ENCODE data around the gene HDAC5. TPM values are rescaled to one million over a fixed set of nuclear protein-coding genes. Genes with fewer than 3 reads are reported as not detected.
A peak's percentile ranks its signal among the peaks of the same experiment; 100 is the strongest.
"Not testable (repeated sequence)": the region's sequence is repeated elsewhere in the genome, so short reads cannot be mapped to it uniquely, and the experiment has no call there.

The HDAC5 gene
- total RNA-seq, 1 donor from 2014 or later = 185 TPM

DNA sequence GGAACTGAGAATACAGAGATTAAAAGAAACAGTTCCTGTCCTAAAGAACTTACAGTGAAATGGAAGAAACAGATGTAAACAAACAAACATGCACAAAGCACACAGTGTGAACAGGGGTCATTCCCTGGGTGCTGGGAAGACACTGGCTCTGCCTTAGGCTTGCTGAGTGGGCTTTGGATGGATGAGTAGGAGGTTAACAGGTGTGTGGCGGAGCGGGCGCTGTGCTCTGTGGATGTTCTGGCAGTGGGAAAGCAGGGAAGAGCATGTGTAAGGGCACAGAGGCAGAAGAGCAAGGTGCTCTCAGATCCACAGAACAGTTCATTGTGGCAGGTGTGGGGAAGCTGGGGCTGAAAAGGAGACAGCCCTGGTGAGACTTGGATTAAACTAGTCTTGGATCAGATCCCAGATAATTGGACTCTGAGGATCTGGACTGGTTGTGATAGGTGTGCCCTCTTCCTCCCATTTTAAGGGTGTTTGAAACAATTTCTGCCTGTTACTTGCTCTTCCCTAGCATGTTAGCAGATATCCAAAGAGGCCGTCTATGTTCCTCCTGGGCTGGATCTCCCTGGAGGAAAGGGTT lies 26.4 kb upstream of the HDAC5 start:
- Mint-ChIP-seq H3K27ac (ENCODE audit: unreplicated experiment) (no peak overlapping the region), H3K4me3 (ENCODE audit: unreplicated experiment) (no peak overlapping the region), H3K27me3 (ENCODE audit: unreplicated experiment) (peaks cover 1% of the 10 kb centered on the region), H3K4me1 (ENCODE audit: low read depth, unreplicated experiment) (peaks cover 2% of the 10 kb centered on the region), H3K36me3 (ENCODE audit: unreplicated experiment) (no peaks in the 10 kb centered on the region), H3K9me3 (ENCODE audit: unreplicated experiment) (no peaks in the 10 kb centered on the region)
- TF ChIP-seq, protein P1, sequence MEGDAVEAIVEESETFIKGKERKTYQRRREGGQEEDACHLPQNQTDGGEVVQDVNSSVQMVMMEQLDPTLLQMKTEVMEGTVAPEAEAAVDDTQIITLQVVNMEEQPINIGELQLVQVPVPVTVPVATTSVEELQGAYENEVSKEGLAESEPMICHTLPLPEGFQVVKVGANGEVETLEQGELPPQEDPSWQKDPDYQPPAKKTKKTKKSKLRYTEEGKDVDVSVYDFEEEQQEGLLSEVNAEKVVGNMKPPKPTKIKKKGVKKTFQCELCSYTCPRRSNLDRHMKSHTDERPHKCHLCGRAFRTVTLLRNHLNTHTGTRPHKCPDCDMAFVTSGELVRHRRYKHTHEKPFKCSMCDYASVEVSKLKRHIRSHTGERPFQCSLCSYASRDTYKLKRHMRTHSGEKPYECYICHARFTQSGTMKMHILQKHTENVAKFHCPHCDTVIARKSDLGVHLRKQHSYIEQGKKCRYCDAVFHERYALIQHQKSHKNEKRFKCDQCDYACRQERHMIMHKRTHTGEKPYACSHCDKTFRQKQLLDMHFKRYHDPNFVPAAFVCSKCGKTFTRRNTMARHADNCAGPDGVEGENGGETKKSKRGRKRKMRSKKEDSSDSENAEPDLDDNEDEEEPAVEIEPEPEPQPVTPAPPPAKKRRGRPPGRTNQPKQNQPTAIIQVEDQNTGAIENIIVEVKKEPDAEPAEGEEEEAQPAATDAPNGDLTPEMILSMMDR (IDR thresholded peaks at IDR 0.05; ENCODE audit: partially characterized antibody, unreplicated experiment) = no peak
- DNase-seq = no peak

DNA sequence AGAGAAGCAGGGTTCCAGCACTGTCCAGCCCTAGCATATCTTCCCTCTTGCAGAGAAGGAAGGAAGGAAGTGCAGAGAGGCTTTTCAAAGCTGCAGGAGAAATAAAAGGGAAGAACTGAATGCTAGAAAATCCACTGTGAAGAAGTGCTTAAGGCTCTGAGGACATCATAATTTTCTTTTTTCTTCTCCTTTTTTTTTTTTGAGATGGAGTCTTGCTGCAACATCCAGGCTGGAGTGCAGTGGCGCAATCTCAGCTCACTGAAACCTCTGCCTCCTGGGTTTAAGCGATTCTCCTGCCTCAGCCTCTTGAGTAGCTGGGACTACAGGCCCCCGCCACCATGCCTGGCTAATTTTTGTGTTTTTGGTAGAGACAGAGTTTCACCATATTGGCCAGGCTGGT lies 25.6 kb upstream of the HDAC5 start:
- not testable (repeated sequence) for H3K4me3 Mint-ChIP-seq (ENCODE audit: unreplicated experiment); H3K9me3 Mint-ChIP-seq (ENCODE audit: unreplicated experiment); H3K36me3 Mint-ChIP-seq (ENCODE audit: unreplicated experiment); DNase-seq; H3K27ac Mint-ChIP-seq (ENCODE audit: unreplicated experiment); H3K4me1 Mint-ChIP-seq (ENCODE audit: low read depth, unreplicated experiment); H3K27me3 Mint-ChIP-seq (ENCODE audit: unreplicated experiment)

DNA sequence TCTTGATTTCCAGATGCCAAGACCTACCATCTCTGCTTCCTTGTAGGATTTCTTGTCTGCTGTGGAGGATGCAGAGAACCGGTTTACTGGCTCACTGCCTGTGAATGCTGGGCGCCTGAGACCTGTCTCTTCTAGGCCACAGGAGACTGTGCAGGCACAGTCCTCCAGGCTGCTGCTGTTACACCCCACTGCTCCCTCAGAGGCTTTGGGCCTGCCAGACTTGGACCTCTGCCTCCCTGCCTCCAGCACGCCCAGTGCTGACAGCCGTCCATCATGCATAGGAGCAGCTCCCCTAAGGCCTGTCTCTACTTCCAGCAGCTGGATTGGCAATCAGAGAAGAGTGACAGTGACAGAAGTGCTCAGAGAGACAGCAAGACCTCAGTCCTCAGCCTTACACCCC lies 24.4 kb upstream of the HDAC5 start:
- DNase-seq = no peak
- Mint-ChIP-seq H3K36me3 (ENCODE audit: unreplicated experiment) (no peaks in the 10 kb centered on the region), H3K9me3 (ENCODE audit: unreplicated experiment) (no peaks in the 10 kb centered on the region), H3K27ac (ENCODE audit: unreplicated experiment) (no peak overlapping the region), H3K4me1 (ENCODE audit: low read depth, unreplicated experiment) (peaks cover 2% of the 10 kb centered on the region), H3K27me3 (ENCODE audit: unreplicated experiment) (peaks cover 1% of the 10 kb centered on the region), H3K4me3 (ENCODE audit: unreplicated experiment) (no peak overlapping the region)
- TF ChIP-seq, protein P1 (IDR thresholded peaks at IDR 0.05; ENCODE audit: partially characterized antibody, unreplicated experiment) = no peak

DNA sequence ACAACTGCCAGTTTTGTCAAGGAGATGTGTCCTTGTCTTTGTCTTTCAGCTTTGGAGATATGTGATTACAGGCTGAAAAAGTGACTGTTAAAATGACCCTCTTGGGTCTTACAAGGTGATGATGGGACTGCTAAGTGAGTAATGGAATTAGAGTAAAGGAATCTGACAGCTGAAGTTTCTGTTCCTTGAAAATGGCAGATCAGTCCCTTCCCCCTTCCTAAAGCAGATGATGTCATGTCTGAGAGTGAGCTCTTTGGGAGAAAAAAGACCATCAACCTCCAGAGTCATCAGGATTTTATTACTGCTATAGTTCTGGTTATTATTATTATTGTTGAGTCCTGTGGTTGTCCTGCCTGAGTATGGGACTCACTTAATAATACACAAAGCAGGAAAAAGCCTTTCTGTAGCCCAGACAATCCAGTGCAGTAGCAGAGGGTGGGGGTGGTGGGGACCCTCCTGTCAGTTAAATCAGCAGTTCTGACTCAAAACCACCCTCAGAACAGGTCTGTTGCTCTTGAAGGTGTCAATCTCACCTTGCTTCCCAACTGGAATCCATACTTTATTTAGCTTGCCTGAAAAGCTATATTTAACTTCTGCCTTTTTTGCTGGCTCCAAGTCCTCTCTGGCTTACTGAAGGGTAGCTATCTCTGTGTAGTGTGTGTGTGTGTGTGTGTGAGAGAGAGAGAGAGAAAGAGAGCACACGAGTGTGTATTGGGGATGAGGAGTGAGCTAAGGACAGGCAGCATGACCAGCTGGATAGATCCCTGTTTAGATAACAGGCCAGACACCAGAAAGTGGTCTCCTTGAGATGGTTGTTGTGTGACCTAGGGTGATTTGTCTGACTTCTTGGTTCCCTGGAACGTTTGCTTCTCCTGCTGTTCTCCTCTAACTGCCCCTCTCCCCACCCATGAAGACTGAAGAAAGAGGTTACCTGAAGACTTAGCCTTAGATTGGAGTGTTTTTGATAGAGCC lies 23.2 kb upstream of the HDAC5 start:
- Mint-ChIP-seq H3K9me3 (ENCODE audit: unreplicated experiment) (no peaks in the 10 kb centered on the region), H3K27ac (ENCODE audit: unreplicated experiment) (no peak overlapping the region), H3K36me3 (ENCODE audit: unreplicated experiment) (no peaks in the 10 kb centered on the region), H3K4me3 (ENCODE audit: unreplicated experiment) (no peak overlapping the region), H3K27me3 (ENCODE audit: unreplicated experiment) (peaks cover 1% of the 10 kb centered on the region), H3K4me1 (ENCODE audit: low read depth, unreplicated experiment) (peaks cover 2% of the 10 kb centered on the region)
- TF ChIP-seq, protein P1 (IDR thresholded peaks at IDR 0.05; ENCODE audit: partially characterized antibody, unreplicated experiment) = no peak
- DNase-seq = no peak

DNA sequence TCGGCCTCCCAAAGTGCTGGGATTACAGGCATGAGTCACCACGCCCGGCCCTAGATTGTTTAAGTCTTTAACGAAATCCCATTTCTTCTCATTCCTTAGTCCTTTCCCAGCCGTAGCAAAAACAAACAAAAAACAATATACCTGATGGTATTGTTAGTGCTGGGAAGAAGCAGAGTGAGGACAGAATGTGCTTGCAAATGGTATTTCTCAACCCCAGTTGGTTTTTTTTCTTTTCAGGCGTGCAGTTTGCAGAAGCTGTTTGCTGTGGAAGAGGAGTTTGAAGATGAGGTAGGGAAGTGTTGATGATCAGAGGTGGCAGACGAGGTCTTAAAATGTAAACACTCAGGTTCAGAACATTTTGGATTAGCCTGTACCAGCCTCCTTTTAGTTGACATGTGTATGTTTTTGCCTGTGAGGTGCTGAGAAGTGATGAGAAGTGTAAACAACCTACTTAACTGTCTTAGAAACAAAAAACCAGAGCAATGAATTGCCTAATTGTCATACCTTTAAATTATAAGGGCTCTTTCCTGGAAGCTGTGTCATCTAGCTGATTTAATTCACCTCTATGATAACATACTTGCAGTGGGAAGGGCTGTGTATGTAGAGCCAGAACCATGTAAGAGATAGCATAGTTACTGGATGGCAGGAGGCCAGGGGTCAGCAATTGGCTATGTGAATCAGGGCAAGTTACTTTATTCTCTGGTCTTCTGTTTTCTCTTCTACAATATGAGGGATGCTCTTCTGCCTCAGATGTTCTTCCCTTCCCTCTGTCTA lies 21.7 kb upstream of the HDAC5 start:
- no peak for DNase-seq
- Mint-ChIP-seq H3K9me3 (ENCODE audit: unreplicated experiment) (no peaks in the 10 kb centered on the region), H3K27ac (ENCODE audit: unreplicated experiment) (peak overlapping the region; percentile 12), H3K4me1 (ENCODE audit: low read depth, unreplicated experiment) (peaks cover 2% of the 10 kb centered on the region), H3K27me3 (ENCODE audit: unreplicated experiment) (peaks cover 1% of the 10 kb centered on the region), H3K36me3 (ENCODE audit: unreplicated experiment) (no peaks in the 10 kb centered on the region), H3K4me3 (ENCODE audit: unreplicated experiment) (no peak overlapping the region)
- TF ChIP-seq, protein P1 (IDR thresholded peaks at IDR 0.05; ENCODE audit: partially characterized antibody, unreplicated experiment) = no peak

DNA sequence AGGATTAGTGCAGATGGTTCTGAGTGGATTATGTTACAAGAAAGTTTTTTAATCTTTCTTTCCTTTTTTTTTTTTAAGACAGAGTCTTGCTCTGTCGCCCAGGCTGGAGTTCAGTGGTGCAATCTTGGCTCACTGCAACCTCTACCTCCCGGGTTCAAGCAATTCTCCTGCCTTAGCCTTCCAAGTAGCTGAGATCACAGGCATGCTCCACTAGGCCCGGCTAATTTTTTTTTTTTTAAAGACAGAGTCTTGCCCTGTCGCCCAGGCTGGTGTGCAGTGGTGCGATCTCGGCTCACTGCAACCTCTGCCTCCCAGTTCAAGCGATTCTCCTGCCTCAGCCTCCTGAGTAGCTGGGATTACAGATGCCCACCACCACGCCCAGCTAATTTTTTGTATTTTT lies 20.5 kb upstream of the HDAC5 start:
- H3K27me3 Mint-ChIP-seq (ENCODE audit: unreplicated experiment); H3K27ac Mint-ChIP-seq (ENCODE audit: unreplicated experiment); DNase-seq; H3K4me3 Mint-ChIP-seq (ENCODE audit: unreplicated experiment); H3K36me3 Mint-ChIP-seq (ENCODE audit: unreplicated experiment); H3K4me1 Mint-ChIP-seq (ENCODE audit: low read depth, unreplicated experiment); H3K9me3 Mint-ChIP-seq (ENCODE audit: unreplicated experiment): not testable (repeated sequence)
